ENCODE data around the gene STAT4. TPM values are rescaled to one million over a fixed set of nuclear protein-coding genes. Genes with fewer than 3 reads are reported as not detected.

The STAT4 gene
- polyA plus RNA-seq, 1 of the 3 experiments (the other 2 are of a cell fraction): 0.12 TPM

DNA sequence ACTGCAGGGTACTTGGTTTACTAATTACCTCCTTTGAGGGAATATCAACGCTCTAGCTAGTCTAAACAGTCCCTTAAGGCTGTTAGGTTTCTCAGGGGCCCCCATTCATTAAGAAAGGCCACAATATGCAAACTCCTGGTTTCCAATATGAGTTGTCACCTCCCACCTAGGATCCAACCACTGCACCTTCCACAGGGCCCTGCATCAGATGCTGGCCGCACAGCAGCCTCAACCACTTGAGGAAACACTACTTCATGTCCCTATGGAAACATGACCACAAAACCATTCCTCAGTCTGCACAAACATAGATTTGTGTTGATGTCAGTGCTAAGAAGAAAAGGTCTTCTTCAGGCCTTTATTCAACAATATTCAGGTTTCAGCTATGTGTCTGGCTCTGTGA lies 40.9 kb downstream of the STAT4 start:
- Histone ChIP-seq H4K20me1 (ENCODE audit: insufficient read depth) (no peaks in the 10 kb centered on the region), H3K9me2 (no peaks in the 10 kb centered on the region), H3K9me3 (no peaks in the 10 kb centered on the region), H3K27me3 (ENCODE audit: insufficient read depth) (no peaks in the 10 kb centered on the region), H3K4me3 (ENCODE audit: low read depth in 2 of 2, low read length in 1 of 2) (no peak overlapping the region), H2AFZ (ENCODE audit: low read depth) (no peak overlapping the region), H3F3A (replicated peaks; ENCODE audit: insufficient read depth) (no peaks in the 10 kb centered on the region), H3K9ac (no peak overlapping the region), H3K36me3 (replicated peaks in 1 of 2; ENCODE audit: control insufficient read depth in 1 of 2, insufficient read depth in 2 of 2, low read length in 1 of 2) (no peaks in the 10 kb centered on the region), H3K4me1 (ENCODE audit: control insufficient read depth in 1 of 2, insufficient read depth in 2 of 2, low read depth in 1 of 2, low read length in 1 of 2) (no peaks in the 10 kb centered on the region), H3K79me2 (ENCODE audit: insufficient read depth) (no peaks in the 10 kb centered on the region), H3K27ac (ENCODE audit: low read depth in 2 of 2, low read length in 1 of 2) (no peak overlapping the region), H3K4me2 (no peak overlapping the region)
- DNase-seq: no peak
- 100% methylated on average over 2 of the region's 2 CpGs for WGBS (ENCODE audit: low lambda C conversion rate)
- CTCF ChIA-PET: interaction anchor here (0.6 kb wide), 1 partner anchor 8 kb away, joined by 4 read pairs; no protein-coding TSS in a partner anchor
- TF ChIP-seq, protein P1, sequence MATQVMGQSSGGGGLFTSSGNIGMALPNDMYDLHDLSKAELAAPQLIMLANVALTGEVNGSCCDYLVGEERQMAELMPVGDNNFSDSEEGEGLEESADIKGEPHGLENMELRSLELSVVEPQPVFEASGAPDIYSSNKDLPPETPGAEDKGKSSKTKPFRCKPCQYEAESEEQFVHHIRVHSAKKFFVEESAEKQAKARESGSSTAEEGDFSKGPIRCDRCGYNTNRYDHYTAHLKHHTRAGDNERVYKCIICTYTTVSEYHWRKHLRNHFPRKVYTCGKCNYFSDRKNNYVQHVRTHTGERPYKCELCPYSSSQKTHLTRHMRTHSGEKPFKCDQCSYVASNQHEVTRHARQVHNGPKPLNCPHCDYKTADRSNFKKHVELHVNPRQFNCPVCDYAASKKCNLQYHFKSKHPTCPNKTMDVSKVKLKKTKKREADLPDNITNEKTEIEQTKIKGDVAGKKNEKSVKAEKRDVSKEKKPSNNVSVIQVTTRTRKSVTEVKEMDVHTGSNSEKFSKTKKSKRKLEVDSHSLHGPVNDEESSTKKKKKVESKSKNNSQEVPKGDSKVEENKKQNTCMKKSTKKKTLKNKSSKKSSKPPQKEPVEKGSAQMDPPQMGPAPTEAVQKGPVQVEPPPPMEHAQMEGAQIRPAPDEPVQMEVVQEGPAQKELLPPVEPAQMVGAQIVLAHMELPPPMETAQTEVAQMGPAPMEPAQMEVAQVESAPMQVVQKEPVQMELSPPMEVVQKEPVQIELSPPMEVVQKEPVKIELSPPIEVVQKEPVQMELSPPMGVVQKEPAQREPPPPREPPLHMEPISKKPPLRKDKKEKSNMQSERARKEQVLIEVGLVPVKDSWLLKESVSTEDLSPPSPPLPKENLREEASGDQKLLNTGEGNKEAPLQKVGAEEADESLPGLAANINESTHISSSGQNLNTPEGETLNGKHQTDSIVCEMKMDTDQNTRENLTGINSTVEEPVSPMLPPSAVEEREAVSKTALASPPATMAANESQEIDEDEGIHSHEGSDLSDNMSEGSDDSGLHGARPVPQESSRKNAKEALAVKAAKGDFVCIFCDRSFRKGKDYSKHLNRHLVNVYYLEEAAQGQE (IDR thresholded peaks at IDR 0.05; ENCODE audit: low read depth, low read length): no peak
- TF ChIP-seq ELF1 (IDR thresholded peaks at IDR 0.05) (no peak), TCF12 (IDR thresholded peaks at IDR 0.05) (no peak), PBX3 (IDR thresholded peaks at IDR 0.05) (no peak), FOXM1 (IDR thresholded peaks at IDR 0.05; ENCODE audit: low read depth) (no peak), NFIC (IDR thresholded peaks at IDR 0.05; ENCODE audit: borderline replicate concordance) (no peak), MXI1 (IDR thresholded peaks at IDR 0.05; ENCODE audit: low read depth, low read length) (no peak), POLR2AphosphoS5 (IDR thresholded peaks at IDR 0.05; ENCODE audit: low read depth, low read length) (no peak), CHD2 (IDR thresholded peaks at IDR 0.05; ENCODE audit: low read length, partially characterized antibody) (no peak), USF1 (IDR thresholded peaks at IDR 0.05; ENCODE audit: borderline replicate concordance, low read depth) (no peak), MAX (IDR thresholded peaks at IDR 0.05; ENCODE audit: low read depth) (no peak), GABPA (IDR thresholded peaks at IDR 0.05; ENCODE audit: low read depth) (no peak)
- POLR2A ChIA-PET: no interaction called here

- Histone ChIP-seq H4K20me1 (ENCODE audit: insufficient read depth) (no peaks in the 10 kb centered on the region), H3F3A (replicated peaks; ENCODE audit: insufficient read depth) (no peaks in the 10 kb centered on the region), H2AFZ (ENCODE audit: low read depth) (no peak overlapping the region), H3K36me3 (replicated peaks in 1 of 2; ENCODE audit: control insufficient read depth in 1 of 2, insufficient read depth in 2 of 2, low read length in 1 of 2) (no peaks in the 10 kb centered on the region), H3K9me2 (no peaks in the 10 kb centered on the region), H3K4me1 (ENCODE audit: control insufficient read depth in 1 of 2, insufficient read depth in 2 of 2, low read depth in 1 of 2, low read length in 1 of 2) (no peaks in the 10 kb centered on the region), H3K9me3 (no peaks in the 10 kb centered on the region), H3K4me2 (no peak overlapping the region), H3K9ac (no peak overlapping the region), H3K27ac (ENCODE audit: low read depth in 2 of 2, low read length in 1 of 2) (no peak overlapping the region), H3K4me3 (ENCODE audit: low read depth in 2 of 2, low read length in 1 of 2) (no peak overlapping the region), H3K27me3 (ENCODE audit: insufficient read depth) (no peaks in the 10 kb centered on the region), H3K79me2 (ENCODE audit: insufficient read depth) (no peaks in the 10 kb centered on the region)
- WGBS (ENCODE audit: low lambda C conversion rate): 67% methylated on average over 4 of the region's 4 CpGs
- ChIA-PET POLR2A (no interaction called here), CTCF (no interaction called here)
- no peak for DNase-seq
- TF ChIP-seq RXRA (IDR thresholded peaks at IDR 0.05; ENCODE audit: borderline replicate concordance, low read depth): no peak
- no peak for TF ChIP-seq RAD21 (IDR thresholded peaks at IDR 0.05; ENCODE audit: low read length)
- TF ChIP-seq, protein P1 (IDR thresholded peaks at IDR 0.05; ENCODE audit: low read depth, low read length): no peak
- TF ChIP-seq GATA2 (CRISPR knock-in tag; IDR thresholded peaks at IDR 0.05): no peak
- no peak for TF ChIP-seq FOXM1 (IDR thresholded peaks at IDR 0.05; ENCODE audit: low read depth)
- no peak for TF ChIP-seq YY1 (IDR thresholded peaks at IDR 0.05; ENCODE audit: low read depth)
- no peak for TF ChIP-seq ZBTB33 (IDR thresholded peaks at IDR 0.05; ENCODE audit: borderline replicate concordance, low read depth)
- TF ChIP-seq TAF1 (IDR thresholded peaks at IDR 0.05; ENCODE audit: borderline replicate concordance, low read depth, low read length): no peak
Measured at GRCh38 chr2:191108331-191108730, 42.5 kb downstream of the STAT4 start.
